DND-41 (cell line): ENCODE data around the gene SPINDOC.

Experiments
- CTCF ChIP-seq: IDR thresholded peaks from 2 replicates; pipeline ENCODE4 v1.5.1; 2012; ENCODE audit warnings: borderline replicate concordance, low read length, moderate library complexity, mild to moderate bottlenecking; ENCODE audit not compliant: poor library complexity, severe bottlenecking; ENCODE audit errors: extremely low read depth
- EZH2 ChIP-seq: IDR thresholded peaks from 3 replicates; pipeline ENCODE4 v1.6.1; 2012; ENCODE audit warnings: borderline replicate concordance, low read depth, mild to moderate bottlenecking, moderate library complexity, low read length, inconsistent platforms; ENCODE audit not compliant: severe bottlenecking

GRCh38 chr11:63844836-63845235 lies 31.6 kb downstream of the SPINDOC start:
- TF ChIP-seq CTCF: no peak
- TF ChIP-seq EZH2: no peak
